Measurements from ENCODE around the gene MGMT.

Gene MGMT

DNA sequence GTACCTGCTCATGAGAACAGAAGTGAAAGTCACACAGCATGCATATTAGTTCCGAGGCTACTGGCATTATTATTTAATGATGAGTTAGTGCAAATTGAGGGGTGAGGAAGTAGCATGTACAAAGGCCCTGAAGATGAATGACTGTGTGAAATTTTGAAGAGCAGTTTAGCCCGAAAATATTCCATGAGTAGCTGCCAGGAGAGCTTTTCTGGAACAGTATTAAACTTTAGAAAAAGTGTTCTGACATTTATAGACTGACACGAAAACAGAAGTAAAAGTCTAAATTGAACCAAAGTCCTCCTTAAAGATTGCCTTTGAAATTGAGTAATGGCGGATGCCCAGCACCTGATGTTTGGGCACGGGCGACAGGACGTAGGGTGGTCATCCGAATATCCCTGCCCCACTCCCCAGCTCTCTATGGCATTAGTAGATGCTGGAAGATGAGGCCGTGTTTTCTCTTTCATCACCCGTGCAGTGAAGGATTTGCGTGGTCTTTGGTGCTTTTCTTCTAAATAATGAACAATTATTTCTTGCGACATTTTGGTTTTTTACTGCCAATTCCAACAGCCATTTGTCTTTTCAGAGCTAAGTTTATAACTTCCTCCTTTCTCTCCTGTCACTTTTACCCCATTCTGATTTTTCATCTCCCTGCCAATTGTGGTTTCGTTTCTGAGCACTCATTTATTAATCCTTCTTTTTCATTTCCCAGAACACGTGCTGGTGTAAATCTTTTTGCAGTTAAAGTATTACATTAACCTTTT, 192.6 kb downstream of the MGMT start:
- no peak for DNase-seq

DNA sequence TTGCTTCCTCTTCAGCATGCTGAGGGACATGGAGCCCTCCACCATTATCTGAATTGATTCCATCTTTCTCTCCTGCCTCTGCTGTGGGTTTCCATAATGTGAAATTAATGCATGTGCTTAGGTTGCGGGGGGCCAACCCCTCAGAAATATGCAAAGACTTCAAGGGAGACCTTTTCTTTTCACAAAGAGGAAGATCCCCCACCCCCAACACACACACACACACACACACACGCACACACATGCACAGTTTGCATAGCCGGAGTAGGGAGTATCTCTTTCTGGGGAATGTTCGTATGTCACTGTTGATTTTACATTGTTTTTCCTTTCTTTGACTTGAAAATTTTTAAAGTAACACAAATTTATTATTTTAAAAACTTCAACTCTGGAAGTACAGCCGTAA, 193.5 kb downstream of the MGMT start:
- DNase-seq = no peak

DNA sequence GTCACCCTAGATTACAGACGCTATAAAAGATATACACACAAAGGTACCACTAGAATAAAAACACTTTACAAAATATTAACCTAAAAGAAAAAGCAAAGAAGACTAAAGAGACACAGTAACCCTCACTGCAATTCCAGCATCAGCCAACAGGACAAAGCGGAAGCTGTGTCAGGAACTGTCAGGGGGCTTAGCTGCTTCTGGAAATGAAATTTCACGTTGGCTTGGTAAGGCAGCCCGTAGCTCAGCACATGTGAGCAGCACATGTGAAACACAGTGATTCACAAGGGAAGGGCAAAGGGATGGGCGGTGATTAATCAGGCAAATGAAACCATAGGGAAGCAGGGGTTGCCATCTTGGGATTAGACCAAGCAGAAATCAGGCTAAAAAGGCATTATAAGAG, 195.4 kb downstream of the MGMT start:
- no peak for DNase-seq

DNA sequence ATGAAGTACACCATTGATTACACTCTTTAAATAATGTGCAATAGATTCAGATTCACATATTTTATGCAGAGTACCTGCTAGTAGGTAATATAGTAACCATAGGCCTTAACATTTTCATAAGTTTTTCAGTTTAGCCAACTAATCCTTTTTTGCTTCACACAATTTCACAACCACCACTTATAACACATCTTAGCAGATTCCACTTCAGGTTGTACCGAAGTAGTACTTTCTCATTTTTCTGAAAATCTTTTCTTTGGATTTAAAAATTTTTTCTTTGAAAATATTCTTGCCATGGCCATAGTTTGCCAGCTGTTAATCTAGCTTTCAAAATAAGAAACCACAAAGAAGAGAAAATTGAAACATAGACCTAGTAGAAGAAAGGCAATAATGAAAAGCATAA, 203.1 kb downstream of the MGMT start:
- DNase-seq = no peak

DNA sequence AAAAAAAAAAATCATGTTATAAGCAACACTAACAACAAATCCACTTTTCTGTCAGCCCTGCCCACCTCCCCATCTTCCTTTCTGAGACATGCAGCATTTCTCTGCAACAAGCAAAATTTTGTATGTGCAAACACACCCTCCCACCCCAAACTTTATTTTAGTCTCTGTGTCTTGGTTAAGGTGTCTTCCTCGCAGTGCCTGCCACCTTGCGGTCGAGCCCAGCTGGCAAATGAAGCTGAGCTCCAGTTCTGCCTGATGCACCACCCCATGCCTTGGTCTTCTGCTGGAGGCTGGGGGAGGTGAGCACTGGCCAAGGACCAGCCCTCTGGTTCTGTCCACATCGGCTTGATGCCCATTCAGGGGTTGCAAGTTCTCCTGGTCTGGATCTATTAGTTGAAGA, 206.3 kb downstream of the MGMT start:
- no peak for DNase-seq

GRCh38 chr10:129675027-129675769, 208.2 kb downstream of the MGMT start:
- no peak for DNase-seq

GRCh38 chr10:129676014-129676413, 209.0 kb downstream of the MGMT start:
- DNase-seq = no peak

DNA sequence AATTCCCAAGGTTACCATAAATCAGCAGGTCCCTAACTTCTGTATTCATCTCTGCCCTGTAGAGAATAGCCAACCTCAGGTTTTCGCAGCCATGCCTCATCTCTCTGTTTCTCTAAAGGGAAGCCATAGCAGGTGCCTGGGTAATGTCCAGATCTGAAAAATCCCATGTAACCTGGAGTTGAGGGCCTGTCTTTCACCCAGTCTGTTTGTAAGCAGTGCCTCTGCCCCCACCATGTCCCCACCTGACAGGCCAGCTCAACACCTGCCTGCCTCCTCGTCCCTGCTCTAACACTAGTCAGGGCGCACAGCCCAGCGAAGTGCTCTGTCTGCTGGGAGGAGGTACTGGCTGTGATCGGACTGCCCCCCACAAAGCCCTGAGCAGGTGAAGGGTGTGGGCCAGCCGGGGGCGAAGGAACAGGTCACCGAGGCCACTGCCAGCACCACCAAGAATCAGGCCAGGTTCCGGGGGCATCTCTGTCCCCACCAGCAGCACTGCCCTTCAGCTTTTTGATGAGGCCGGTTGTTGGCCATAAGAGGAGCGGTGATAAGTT, 210.4 kb downstream of the MGMT start:
- no peak for DNase-seq

DNA sequence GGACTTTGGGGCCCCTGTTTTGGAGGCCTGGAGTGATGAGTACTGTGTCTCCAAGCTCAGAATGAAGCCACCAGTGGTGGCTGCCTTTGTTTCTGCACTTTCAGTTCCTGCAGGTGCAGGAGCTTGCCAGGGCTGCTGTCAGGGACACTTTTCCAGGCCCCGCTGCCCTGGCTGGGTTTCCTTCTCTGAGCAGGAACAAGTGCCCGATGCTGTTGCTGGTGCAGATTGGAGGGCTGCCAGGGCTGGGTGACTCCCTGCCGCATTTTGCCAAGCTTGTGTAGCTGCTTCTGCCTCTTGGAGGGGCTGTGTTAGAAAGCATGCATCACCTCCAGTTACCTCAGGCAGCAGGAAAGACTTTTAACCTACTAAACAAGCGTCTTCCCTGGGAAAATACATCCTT, 211.1 kb downstream of the MGMT start:
- no peak for DNase-seq

GRCh38 chr10:129679207-129679606, 212.2 kb downstream of the MGMT start:
- no peak for DNase-seq

- no peak for DNase-seq
Measured at GRCh38 chr10:129680661-129681344, 213.8 kb downstream of the MGMT start.

GRCh38 chr10:129681856-129682255, 214.8 kb downstream of the MGMT start:
- DNase-seq = no peak

GRCh38 chr10:129683519-129683918, 216.5 kb downstream of the MGMT start:
- no peak for DNase-seq

DNA sequence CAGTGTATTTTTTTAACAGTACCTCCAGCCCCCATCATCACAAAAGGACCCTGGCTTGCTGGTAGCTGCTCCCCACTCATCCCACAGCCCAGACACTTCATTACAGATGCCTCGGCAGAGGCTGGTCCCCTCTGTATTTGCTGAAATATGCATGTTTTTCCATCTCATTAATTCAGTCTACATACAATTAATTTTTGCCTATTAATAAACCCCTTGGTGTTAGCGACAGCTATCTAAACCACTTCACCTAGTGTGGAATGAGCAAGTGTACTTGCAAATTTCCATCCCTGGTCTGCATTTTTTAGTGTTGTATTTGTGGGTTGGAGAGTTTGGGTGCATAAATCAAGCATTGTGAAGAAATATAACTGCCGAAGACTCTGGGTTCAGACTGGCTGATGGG, 216.9 kb downstream of the MGMT start:
- DNase-seq = no peak

GRCh38 chr10:129685271-129685670, 218.2 kb downstream of the MGMT start:
- no peak for DNase-seq

GRCh38 chr10:129689671-129690071, 222.6 kb downstream of the MGMT start:
- no peak for DNase-seq

DNA sequence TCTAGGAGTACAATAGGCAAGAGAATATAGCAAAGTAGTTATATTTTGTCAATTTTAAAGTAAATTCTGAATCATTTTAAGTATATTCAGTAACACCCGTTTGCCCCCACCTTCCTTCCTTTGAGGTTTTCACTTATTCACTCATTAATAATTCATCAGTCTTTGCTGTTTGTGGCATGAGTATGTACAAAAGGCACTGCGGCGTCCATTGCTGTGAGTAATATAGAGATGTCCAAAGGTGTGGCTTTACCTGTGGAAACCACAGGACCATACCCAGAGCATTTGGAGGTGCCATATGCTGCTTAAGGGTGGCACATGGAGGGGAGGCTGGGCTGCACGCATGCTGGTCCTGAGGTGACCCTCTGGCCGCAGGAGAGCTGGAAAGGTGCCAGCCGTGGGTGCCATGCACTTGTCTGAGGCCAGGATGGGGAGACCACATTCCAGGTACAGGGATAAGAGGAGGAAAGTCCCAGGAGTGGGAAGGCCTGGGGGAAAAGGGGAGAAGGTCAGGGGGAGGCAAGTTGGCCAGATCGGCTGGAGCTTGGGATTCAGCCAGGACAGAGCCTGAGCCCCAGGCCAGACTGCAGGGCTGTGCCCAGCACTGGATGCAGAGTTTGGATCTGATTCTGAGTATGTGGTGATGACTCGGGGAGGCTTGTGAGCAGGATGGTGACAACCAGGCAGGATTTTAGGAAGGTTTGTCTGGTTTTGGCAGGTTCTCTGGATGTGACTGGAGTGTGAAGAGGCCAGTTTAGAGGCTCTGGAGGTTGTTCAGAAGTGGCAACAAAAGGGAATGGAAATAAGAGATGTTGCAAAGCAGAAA, 223.4 kb downstream of the MGMT start:
- no peak for DNase-seq

DNA sequence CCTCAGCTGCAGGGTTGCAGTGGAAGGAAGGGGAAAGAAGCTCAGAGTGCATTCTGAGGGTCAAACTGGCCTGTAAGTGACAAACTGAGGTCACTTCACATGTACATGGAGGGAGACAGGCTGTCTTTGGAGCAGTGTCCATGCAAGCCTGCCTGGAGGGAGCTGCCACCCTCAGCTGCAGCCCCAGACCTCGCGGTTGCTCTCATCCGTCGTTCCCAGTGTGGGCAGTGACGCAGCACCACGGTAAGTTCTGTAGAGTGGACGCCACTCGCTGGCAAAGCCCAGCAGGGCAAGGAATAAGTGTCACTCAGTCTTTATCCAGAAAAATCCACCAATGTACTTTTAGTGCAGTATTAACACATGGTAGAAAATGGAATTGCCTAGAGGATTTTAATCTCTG, 225.7 kb downstream of the MGMT start:
- DNase-seq = no peak

DNA sequence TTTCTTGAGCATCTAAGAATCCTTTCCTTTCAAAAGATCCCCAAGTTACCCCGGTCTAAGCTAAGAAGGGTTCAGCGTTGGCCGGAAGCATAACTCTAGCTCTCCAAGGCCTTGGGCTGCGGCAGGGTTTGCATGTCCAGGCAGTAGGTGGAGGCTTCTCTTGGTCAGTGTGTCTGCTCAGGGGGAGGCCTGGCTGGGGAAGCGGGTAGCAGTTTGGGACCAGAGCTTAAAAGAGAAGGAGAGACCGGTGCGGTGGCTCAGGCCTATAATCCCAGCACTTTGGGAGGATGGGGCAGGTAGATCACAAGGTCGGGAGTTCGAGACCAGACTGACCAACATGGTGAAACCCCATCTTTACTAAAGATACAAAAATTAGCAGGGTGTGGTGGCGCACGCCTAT, 226.3 kb downstream of the MGMT start:
- no peak for DNase-seq

GRCh38 chr10:129694184-129694583, 227.1 kb downstream of the MGMT start:
- no peak for DNase-seq

- DNase-seq = no peak
Measured at GRCh38 chr10:129694691-129695243, 227.7 kb downstream of the MGMT start.

- DNase-seq = no peak
Measured at GRCh38 chr10:129695671-129696070, 228.6 kb downstream of the MGMT start.

Data from stimulated activated CD4-positive, alpha-beta T cell treated with anti-CD3 and anti-CD28 coated beads, Interleukin-4, amount 100 ng/mL, for 1 hour (primary cell).